Activated CD4-positive, alpha-beta T cell treated with anti-CD3 and anti-CD28 coated beads for 36 hours (primary cell): Measurements from ENCODE around the gene PDE6G. TPM values are rescaled to one million over a fixed set of nuclear protein-coding genes. Genes with fewer than 3 reads are reported as not detected.

Source experiments
- ATAC-seq: fragments of 200-7000 bp; cut with Tn5 transposase; one replicate; pipeline ENCODE4 v1.10.0; 2021; ENCODE audit warnings: mild to moderate bottlenecking, moderate library complexity
- CTCF ChIA-PET: fragments of 350-600 bp; sonication (Branson Sonifier 250); formaldehyde crosslinking; loops from one replicate; lab custom pipeline; 2021; ENCODE audit warnings: antibody characterized with exemption; lab: Charles Lee
- POLR2A ChIA-PET: fragments of 350-600 bp; sonication (Branson Sonifier 250); formaldehyde crosslinking; loops from one replicate; lab custom pipeline; 2021; ENCODE audit warnings: antibody characterized with exemption, inconsistent platforms; lab: Charles Lee
- DNase-seq: peaks from one replicate; pipeline ENCODE4 v3.0.0-alpha.2; 2020
- H3K27ac Mint-ChIP-seq: one replicate; pipeline ENCODE4 v1.8.0; 2021; ENCODE audit warnings: mixed read lengths
- H3K27me3 Mint-ChIP-seq: one replicate; pipeline ENCODE4 v1.8.0; 2021; ENCODE audit warnings: mixed read lengths
- H3K36me3 Mint-ChIP-seq: one replicate; pipeline ENCODE4 v1.8.0; 2021; ENCODE audit warnings: low read depth, mixed read lengths
- H3K4me1 Mint-ChIP-seq: one replicate; pipeline ENCODE4 v1.8.0; 2021; ENCODE audit warnings: mixed read lengths
- H3K4me3 Mint-ChIP-seq: one replicate; pipeline ENCODE4 v1.8.0; 2021; ENCODE audit warnings: mild to moderate bottlenecking, moderate library complexity, mixed read lengths
- H3K9me3 Mint-ChIP-seq: one replicate; pipeline ENCODE4 v1.8.0; 2021; ENCODE audit warnings: low read depth, mixed read lengths
- intact Hi-C, 2 experiments: fragments of 100-400 bp; cut with DNase I in 1 of 2; cut with micrococcal nuclease in 1 of 2; formaldehyde crosslinking; loops; one replicate each; pipeline versions ENCODE4 v1.14.2 to v1.15.1; 2022 to 2024; cut with DNase I, micrococcal nuclease
- total RNA-seq, 2 experiments: library from RNA; stranded (reverse); gene quantifications; one replicate each; pipeline ENCODE4 v1.2.3, GENCODE V29; 2021

The PDE6G gene
- total RNA-seq, 2 experiments from 2014 or later, result 1.4 to 2.5 TPM

- Mint-ChIP-seq H3K27ac (no peak overlapping the region), H3K36me3 (peaks cover 26% of the 10 kb centered on the region), H3K27me3 (no peaks in the 10 kb centered on the region), H3K4me3 (no peak overlapping the region), H3K4me1 (peaks cover 7% of the 10 kb centered on the region), H3K9me3 (no peaks in the 10 kb centered on the region)
- DNase-seq, result no peak
- intact Hi-C loops, result no loop called here
- CTCF ChIA-PET, result no interaction called here
- POLR2A ChIA-PET, result interaction anchor here (0.7 kb wide), 1 partner anchor 10 kb away, joined by 3 read pairs; no protein-coding TSS in a partner anchor
- ATAC-seq, result no peak
These were observed 40.0 kb upstream of the PDE6G start for GRCh38 chr17:81696218-81696941.

GRCh38 chr17:81695801-81696200 lies 39.5 kb upstream of the PDE6G start:
- DNase-seq (no peak), ATAC-seq (no peak)
- Mint-ChIP-seq H3K27me3 (no peaks in the 10 kb centered on the region), H3K4me1 (peaks cover 3% of the 10 kb centered on the region), H3K36me3 (peaks cover 26% of the 10 kb centered on the region), H3K4me3 (no peak overlapping the region), H3K27ac (no peak overlapping the region), H3K9me3 (no peaks in the 10 kb centered on the region)
- POLR2A ChIA-PET, result interaction anchor here (0.7 kb wide), 1 partner anchor 11 kb away, joined by 3 read pairs; no protein-coding TSS in a partner anchor
- intact Hi-C loops, result no loop called here
- CTCF ChIA-PET, result no interaction called here

GRCh38 chr17:81695211-81695610 lies 38.9 kb upstream of the PDE6G start:
- H3K4me1 Mint-ChIP-seq, result no peaks in the 10 kb centered on the region
- ATAC-seq (no peak), DNase-seq (no peak)
- H3K4me3 Mint-ChIP-seq, result no peak overlapping the region
- H3K9me3 Mint-ChIP-seq, result no peaks in the 10 kb centered on the region
- H3K36me3 Mint-ChIP-seq, result peaks cover 24% of the 10 kb centered on the region
- intact Hi-C loops, result no loop called here
- CTCF ChIA-PET, result no interaction called here
- H3K27ac Mint-ChIP-seq, result no peak overlapping the region
- no peaks in the 10 kb centered on the region for H3K27me3 Mint-ChIP-seq
- POLR2A ChIA-PET, result no interaction called here

GRCh38 chr17:81694810-81695209 lies 38.5 kb upstream of the PDE6G start:
- Mint-ChIP-seq H3K9me3 (no peaks in the 10 kb centered on the region), H3K4me3 (no peak overlapping the region), H3K27ac (no peak overlapping the region), H3K27me3 (no peaks in the 10 kb centered on the region), H3K4me1 (no peaks in the 10 kb centered on the region), H3K36me3 (peaks cover 28% of the 10 kb centered on the region)
- POLR2A ChIA-PET, result no interaction called here
- DNase-seq (no peak), ATAC-seq (no peak)
- intact Hi-C loops, result no loop called here
- CTCF ChIA-PET, result no interaction called here

GRCh38 chr17:81693509-81694210 lies 37.3 kb upstream of the PDE6G start:
- H3K4me3 Mint-ChIP-seq, result no peak overlapping the region
- CTCF ChIA-PET, result interaction anchor here (0.6 kb wide), 1 partner anchor 10 kb away, joined by 3 read pairs; the partner anchor contains the start of genes ARL16 and HGS
- H3K36me3 Mint-ChIP-seq, result peaks cover 38% of the 10 kb centered on the region
- no peaks in the 10 kb centered on the region for H3K27me3 Mint-ChIP-seq
- H3K9me3 Mint-ChIP-seq, result no peaks in the 10 kb centered on the region
- DNase-seq (no peak), ATAC-seq (no peak)
- intact Hi-C loops, result no loop called here
- POLR2A ChIA-PET, result interaction anchor here (0.7 kb wide), 1 partner anchor 10 kb away, joined by 4 read pairs; the partner anchor contains the start of gene MRPL12
- H3K27ac Mint-ChIP-seq, result no peak overlapping the region
- H3K4me1 Mint-ChIP-seq, result peaks cover under 1% of the 10 kb centered on the region

- intact Hi-C loops, result no loop called here
- ChIA-PET POLR2A (no interaction called here), CTCF (no interaction called here)
- peaks cover 5% of the 10 kb centered on the region for H3K4me1 Mint-ChIP-seq
- DNase-seq (no peak), ATAC-seq (no peak)
- H3K27me3 Mint-ChIP-seq, result no peaks in the 10 kb centered on the region
- H3K27ac Mint-ChIP-seq, result no peak overlapping the region
- H3K9me3 Mint-ChIP-seq, result no peaks in the 10 kb centered on the region
- H3K36me3 Mint-ChIP-seq, result peaks cover 39% of the 10 kb centered on the region
- H3K4me3 Mint-ChIP-seq, result no peak overlapping the region
These were observed 35.3 kb upstream of the PDE6G start for GRCh38 chr17:81691608-81692007.

GRCh38 chr17:81691196-81691595 lies 34.9 kb upstream of the PDE6G start:
- Mint-ChIP-seq H3K4me3 (no peak overlapping the region), H3K9me3 (no peaks in the 10 kb centered on the region), H3K27ac (no peak overlapping the region), H3K4me1 (peaks cover 7% of the 10 kb centered on the region), H3K27me3 (no peaks in the 10 kb centered on the region), H3K36me3 (peaks cover 41% of the 10 kb centered on the region)
- no peak for DNase-seq
- ChIA-PET POLR2A (no interaction called here), CTCF (no interaction called here)
- intact Hi-C loops, result no loop called here
- ATAC-seq, result no peak

- DNase-seq (no peak), ATAC-seq (no peak)
- Mint-ChIP-seq H3K36me3 (peaks cover 47% of the 10 kb centered on the region), H3K27ac (no peak overlapping the region), H3K9me3 (no peaks in the 10 kb centered on the region), H3K4me3 (no peak overlapping the region), H3K27me3 (no peaks in the 10 kb centered on the region), H3K4me1 (peaks cover 12% of the 10 kb centered on the region)
- POLR2A ChIA-PET, result interaction anchor here (0.5 kb wide), 1 partner anchor 1431 kb away, joined by 4 read pairs; no protein-coding TSS in a partner anchor
- CTCF ChIA-PET, result no interaction called here
- intact Hi-C loops, result no loop called here
These were observed 34.2 kb upstream of the PDE6G start for GRCh38 chr17:81690549-81690948.

DNA sequence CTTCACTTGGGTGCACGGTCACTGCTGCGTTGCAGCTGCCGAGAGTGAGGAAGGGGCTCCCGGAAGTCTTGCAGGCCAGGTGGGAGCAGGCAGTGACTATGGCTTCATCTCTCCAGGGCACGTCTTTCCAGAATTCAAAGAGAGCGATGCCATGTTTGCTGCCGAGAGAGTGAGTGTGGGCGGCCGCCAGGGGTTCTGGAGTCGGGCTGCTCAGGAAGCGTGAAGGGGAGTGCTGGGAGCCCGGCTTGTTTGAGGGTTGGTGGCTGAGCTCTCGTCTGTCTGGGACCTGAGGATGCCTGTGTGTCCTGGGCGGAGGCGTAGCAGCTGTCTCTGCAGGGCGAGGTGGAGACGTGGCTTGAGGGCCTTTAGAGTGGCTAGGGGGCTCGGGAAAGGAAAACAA lies 33.7 kb upstream of the PDE6G start:
- H3K27ac Mint-ChIP-seq, result no peak overlapping the region
- ChIA-PET POLR2A (interaction anchor here (0.5 kb wide), 1 partner anchor 1430 kb away, joined by 4 read pairs; no protein-coding TSS in a partner anchor), CTCF (no interaction called here)
- no peaks in the 10 kb centered on the region for H3K27me3 Mint-ChIP-seq
- peaks cover 17% of the 10 kb centered on the region for H3K4me1 Mint-ChIP-seq
- H3K4me3 Mint-ChIP-seq, result no peak overlapping the region
- peaks cover 51% of the 10 kb centered on the region for H3K36me3 Mint-ChIP-seq
- ATAC-seq (no peak), DNase-seq (no peak)
- no peaks in the 10 kb centered on the region for H3K9me3 Mint-ChIP-seq
- intact Hi-C loops, result no loop called here

DNA sequence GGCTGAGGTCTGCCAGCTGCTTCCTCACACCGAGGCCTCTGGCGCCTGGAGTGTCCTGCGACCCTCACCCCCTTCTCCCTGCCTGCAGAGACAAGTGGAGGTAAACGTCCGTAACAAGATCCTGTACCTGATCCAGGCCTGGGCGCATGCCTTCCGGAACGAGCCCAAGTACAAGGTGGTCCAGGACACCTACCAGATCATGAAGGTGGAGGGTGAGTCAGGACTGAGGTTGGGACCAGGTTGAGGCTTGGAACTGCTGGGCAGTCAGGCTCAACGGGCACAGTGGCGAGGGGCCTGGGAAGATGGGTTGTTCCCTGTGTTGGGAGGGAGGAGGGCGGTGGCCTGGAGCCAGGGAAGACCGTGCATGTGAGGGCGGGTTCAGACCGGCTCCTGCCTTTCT lies 32.3 kb upstream of the PDE6G start:
- DNase-seq (no peak), ATAC-seq (no peak)
- peaks cover 58% of the 10 kb centered on the region for H3K36me3 Mint-ChIP-seq
- CTCF ChIA-PET, result no interaction called here
- intact Hi-C loops, result no loop called here
- H3K27me3 Mint-ChIP-seq, result no peaks in the 10 kb centered on the region
- no peaks in the 10 kb centered on the region for H3K9me3 Mint-ChIP-seq
- H3K4me3 Mint-ChIP-seq, result no peak overlapping the region
- H3K27ac Mint-ChIP-seq, result no peak overlapping the region
- H3K4me1 Mint-ChIP-seq, result peaks cover 25% of the 10 kb centered on the region
- POLR2A ChIA-PET, result no interaction called here

DNA sequence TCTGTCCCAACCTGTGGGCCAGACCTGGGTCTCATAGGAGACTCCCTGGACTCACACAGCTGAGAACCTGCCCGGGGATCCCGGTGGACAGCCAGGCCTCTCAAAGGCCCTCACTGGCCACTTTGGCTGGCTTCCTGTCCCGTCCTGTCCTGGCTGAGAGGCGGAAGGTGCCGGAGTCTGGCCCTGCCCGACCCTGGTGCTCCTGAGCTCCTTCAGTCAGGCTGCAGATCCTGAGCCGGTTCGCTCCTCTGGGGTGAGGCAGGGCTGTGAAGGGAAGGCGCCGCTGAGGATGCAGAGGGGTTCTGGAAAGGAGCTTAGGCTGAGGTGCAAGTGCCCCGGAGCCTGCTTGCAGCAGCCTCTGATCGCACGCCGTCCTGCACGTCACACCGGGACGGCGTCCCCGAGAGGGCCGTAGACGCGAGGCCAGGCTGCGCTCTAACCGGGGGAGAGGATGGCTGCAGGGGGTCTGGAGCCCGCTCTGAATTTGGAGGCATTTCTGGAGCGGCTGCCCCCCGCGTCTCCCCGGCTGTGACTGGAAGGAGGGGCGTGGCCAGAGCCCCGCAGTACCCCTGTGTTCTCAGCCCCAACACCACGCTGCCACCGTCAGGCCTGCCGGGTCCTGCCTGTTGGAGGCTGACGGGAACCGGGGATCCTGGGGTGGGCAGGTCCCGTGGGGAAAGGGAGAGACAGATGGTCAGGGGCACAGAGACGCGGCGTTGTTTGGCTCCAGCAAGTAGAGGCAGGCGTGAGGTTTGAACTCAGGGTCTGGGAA lies 31.6 kb upstream of the PDE6G start:
- POLR2A ChIA-PET, result no interaction called here
- no peak overlapping the region for H3K27ac Mint-ChIP-seq

More for the DNA sequence above, 31.6 kb upstream of the PDE6G start:
- ATAC-seq (no peak), DNase-seq (no peak)
- CTCF ChIA-PET, result no interaction called here
- peaks cover 25% of the 10 kb centered on the region for H3K4me1 Mint-ChIP-seq
- no peaks in the 10 kb centered on the region for H3K27me3 Mint-ChIP-seq
- intact Hi-C loops, result no loop called here
- no peak overlapping the region for H3K4me3 Mint-ChIP-seq
- H3K36me3 Mint-ChIP-seq, result peaks cover 58% of the 10 kb centered on the region
- no peaks in the 10 kb centered on the region for H3K9me3 Mint-ChIP-seq
